22Rv1 (cell line): Measurements from ENCODE around the gene CECR2.

Source experiments
- CTCF ChIP-seq: fragments of 450-650 bp; IDR thresholded peaks from 2 replicates; pipeline ENCODE4 v1.5.1; 2017; ENCODE audit warnings: mild to moderate bottlenecking
- ZFX ChIP-seq: fragments of 450-650 bp; IDR thresholded peaks from 2 replicates; pipeline ENCODE4 v1.6.1; 2017; ENCODE audit warnings: antibody characterized with exemption, borderline replicate concordance

- no peak for TF ChIP-seq CTCF
- TF ChIP-seq ZFX, result no peak
These were observed 143.7 kb downstream of the CECR2 start for GRCh38 chr22:17512960-17513359.
